PC-9 (cell line): ENCODE results near the gene STX2. TPM values are rescaled to one million over a fixed set of nuclear protein-coding genes. Genes with fewer than 3 reads are reported as not detected.

ENCODE experiments used
- BruUV-seq: library from RNA; stranded (reverse); fragments of 400-500 nt; replicated peaks from 2 replicates; lab custom pipeline; 2021; lab: Mats Ljungman, UMichigan
- CTCF ChIA-PET: fragments of 300-600 bp; sonication (Branson Sonifier 250); formaldehyde crosslinking; loops from one replicate; lab custom pipeline; 2022; ENCODE audit warnings: antibody characterized with exemption; lab: Charles Lee
- POLR2A ChIA-PET: fragments of 300-600 bp; sonication (Branson Sonifier 250); formaldehyde crosslinking; loops from one replicate; lab custom pipeline; 2022; ENCODE audit warnings: antibody characterized with exemption; ENCODE audit not compliant: unreplicated experiment; lab: Charles Lee
- DNase-seq, 2 experiments: peaks; one replicate each; pipeline versions ENCODE4 v3.0.0 to v3.0.0-alpha.2; 2015 to 2022; ENCODE audit warnings: mixed read lengths in 1 of 2
- H2AFZ ChIP-seq: fragments of 200-600 bp; sonication (generic); 2 replicates; pipeline ENCODE4 v1.8.1; 2017; ENCODE audit warnings: antibody characterized with exemption
- H3F3A ChIP-seq: fragments of 200-600 bp; sonication (generic); 2 replicates; pipeline ENCODE4 v1.8.1; 2017; ENCODE audit warnings: antibody characterized with exemption, mild to moderate bottlenecking, low read depth; ENCODE audit not compliant: insufficient read depth
- H3K27ac ChIP-seq: fragments of 200-600 bp; sonication (generic); 2 replicates; pipeline ENCODE4 v1.6.1; 2016; ENCODE audit warnings: mixed run types
- H3K27me3 ChIP-seq: fragments of 200-600 bp; sonication (generic); 2 replicates; pipeline ENCODE4 v1.6.1; 2016; ENCODE audit warnings: low read depth, mixed run types; ENCODE audit not compliant: insufficient read depth
- H3K36me3 ChIP-seq: fragments of 200-600 bp; sonication (generic); 2 replicates; pipeline ENCODE4 v1.6.1; 2016; ENCODE audit warnings: low read depth, mixed run types
- H3K4me1 ChIP-seq: fragments of 200-600 bp; sonication (generic); replicated peaks from 2 replicates; pipeline ENCODE4 v1.6.1; 2016; ENCODE audit warnings: mixed run types; ENCODE audit not compliant: insufficient read depth
- H3K4me2 ChIP-seq: fragments of 200-600 bp; sonication (generic); 2 replicates; pipeline ENCODE4 v1.6.1; 2017; ENCODE audit warnings: mixed run types
- H3K4me3 ChIP-seq: fragments of 200-600 bp; sonication (generic); 2 replicates; pipeline ENCODE4 v1.6.1; 2016; ENCODE audit warnings: mixed run types
- H3K79me2 ChIP-seq: fragments of 200-600 bp; sonication (generic); 2 replicates; pipeline ENCODE4 v1.6.1; 2017; ENCODE audit warnings: low read depth, mixed run types
- H3K9me2 ChIP-seq: fragments of 200-600 bp; sonication (generic); 2 replicates; pipeline ENCODE4 v1.8.1; 2017; ENCODE audit warnings: mild to moderate bottlenecking; ENCODE audit not compliant: insufficient read depth
- H3K9me3 ChIP-seq: fragments of 200-600 bp; sonication (generic); 2 replicates; pipeline ENCODE4 v1.8.1; 2016; ENCODE audit warnings: low read depth; ENCODE audit not compliant: insufficient read depth
- H4K20me1 ChIP-seq: fragments of 200-600 bp; sonication (generic); 2 replicates; pipeline ENCODE4 v1.8.1; 2017; ENCODE audit not compliant: insufficient read depth
- CTCF ChIP-seq: fragments of 200-600 bp; sonication (generic); conservative IDR thresholded peaks from 2 replicates; pipeline ENCODE4 v1.6.1; 2017; ENCODE audit warnings: mixed run types, antibody characterized with exemption, mild to moderate bottlenecking, moderate library complexity
- EZH2 ChIP-seq: fragments of 200-600 bp; sonication (generic); IDR thresholded peaks from 2 replicates; pipeline ENCODE4 v1.8.0; 2017; ENCODE audit warnings: antibody characterized with exemption, low read depth
- intact Hi-C: fragments of 100-400 bp; cut with micrococcal nuclease; formaldehyde crosslinking; loops from one replicate; pipeline ENCODE4 v1.10.0; 2022; ENCODE audit not compliant: unreplicated experiment
- total RNA-seq: library from RNA; stranded (reverse); gene quantifications from 2 replicates; pipeline ENCODE4 v1.2.3, GENCODE V29; 2021

The STX2 gene
- total RNA-seq, 1 experiment from 2014 or later, result 9.7 TPM

DNA sequence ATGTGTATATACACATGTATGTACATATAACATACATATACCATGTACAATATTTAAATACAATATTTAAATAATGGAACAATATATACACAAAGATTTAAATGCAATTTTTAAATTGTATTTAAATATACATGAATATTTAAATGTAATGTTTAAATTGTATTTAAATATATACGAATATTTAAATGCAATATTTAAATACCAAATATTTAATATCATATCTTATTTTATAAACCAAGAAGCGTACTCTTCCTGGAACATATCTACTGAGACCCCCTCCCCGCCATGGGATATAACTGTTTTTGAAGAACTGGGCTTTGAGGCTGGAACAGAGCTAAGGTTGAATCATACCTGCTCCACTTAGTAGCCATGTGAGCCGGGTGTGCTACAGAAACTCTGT lies 93.1 kb downstream of the STX2 start:
- peaks cover 64% of the 10 kb centered on the region for H3K27me3 ChIP-seq
- H3K79me2 ChIP-seq, result no peaks in the 10 kb centered on the region
- no TSS peak for BruUV-seq
- H3K9me2 ChIP-seq, result no peaks in the 10 kb centered on the region
- no peak overlapping the region for H3K27ac ChIP-seq
- no peak for DNase-seq
- intact Hi-C loops, result no loop called here
- no peaks in the 10 kb centered on the region for H3K36me3 ChIP-seq
- H3K4me1 ChIP-seq, result no peaks in the 10 kb centered on the region
- ChIA-PET CTCF (no interaction called here), POLR2A (no interaction called here)
- H3K9me3 ChIP-seq, result no peaks in the 10 kb centered on the region
- H3F3A ChIP-seq, result no peaks in the 10 kb centered on the region
- H3K4me2 ChIP-seq, result no peak overlapping the region
- H4K20me1 ChIP-seq, result no peaks in the 10 kb centered on the region
- H3K4me3 ChIP-seq, result no peak overlapping the region
- no peak for TF ChIP-seq EZH2
- no peak for TF ChIP-seq CTCF
- no peak overlapping the region for H2AFZ ChIP-seq

- Histone ChIP-seq H3K36me3 (no peaks in the 10 kb centered on the region), H3K27ac (no peak overlapping the region), H3K27me3 (peaks cover 64% of the 10 kb centered on the region), H3K4me3 (no peak overlapping the region), H3K4me1 (no peaks in the 10 kb centered on the region), H3K9me2 (no peaks in the 10 kb centered on the region), H3K79me2 (no peaks in the 10 kb centered on the region), H4K20me1 (no peaks in the 10 kb centered on the region), H3K4me2 (no peak overlapping the region), H2AFZ (no peak overlapping the region), H3F3A (no peaks in the 10 kb centered on the region), H3K9me3 (no peaks in the 10 kb centered on the region)
- CTCF ChIA-PET, result no interaction called here
- BruUV-seq, result no TSS peak
- POLR2A ChIA-PET, result no interaction called here
- no peak for DNase-seq
- TF ChIP-seq EZH2 (no peak), CTCF (no peak)
- intact Hi-C loops, result no loop called here
These were observed 94.8 kb downstream of the STX2 start for GRCh38 chr12:130744274-130744673.

DNA sequence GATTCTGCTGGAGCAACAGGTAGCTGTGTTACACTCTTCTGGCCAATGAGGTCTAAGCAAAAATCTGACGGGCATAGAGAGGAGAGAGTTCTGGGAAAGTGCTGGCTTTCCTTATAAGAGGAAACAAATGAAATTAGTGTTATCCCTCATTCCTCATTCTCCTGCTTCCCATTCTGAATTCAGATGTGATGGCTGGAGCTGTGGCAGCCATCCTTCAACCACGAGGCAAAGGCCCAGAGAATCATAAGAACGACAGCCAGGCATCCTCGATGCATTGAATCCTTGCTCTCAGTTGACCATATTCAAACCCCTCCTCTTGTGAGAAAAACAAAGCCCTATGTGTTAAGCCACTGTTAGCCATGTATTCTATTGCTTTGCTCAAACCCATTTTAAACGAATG lies 95.4 kb downstream of the STX2 start:
- no peak overlapping the region for H3K27ac ChIP-seq
- no peaks in the 10 kb centered on the region for H3K9me2 ChIP-seq
- no peak overlapping the region for H2AFZ ChIP-seq
- POLR2A ChIA-PET, result no interaction called here
- no peaks in the 10 kb centered on the region for H3K9me3 ChIP-seq
- no peak for DNase-seq
- no peaks in the 10 kb centered on the region for H3K36me3 ChIP-seq
- CTCF ChIA-PET, result no interaction called here
- peaks cover 65% of the 10 kb centered on the region for H3K27me3 ChIP-seq
- no peaks in the 10 kb centered on the region for H3F3A ChIP-seq
- no peaks in the 10 kb centered on the region for H3K79me2 ChIP-seq
- BruUV-seq, result no TSS peak
- no peak overlapping the region for H3K4me3 ChIP-seq
- intact Hi-C loops, result no loop called here
- no peaks in the 10 kb centered on the region for H3K4me1 ChIP-seq
- H3K4me2 ChIP-seq, result no peak overlapping the region
- no peak for TF ChIP-seq CTCF
- TF ChIP-seq EZH2, result no peak
- H4K20me1 ChIP-seq, result no peaks in the 10 kb centered on the region
